PC-3 (cell line): ENCODE data around the gene OXT. TPM values are rescaled to one million over a fixed set of nuclear protein-coding genes. Genes with fewer than 3 reads are reported as not detected.

Experiments
- ATAC-seq: fragments of 200-7000 bp; cut with Tn5 transposase; 2 replicates; pipeline ENCODE4 v1.9.1; 2020; ENCODE audit warnings: mild to moderate bottlenecking, moderate library complexity
- BruUV-seq: library from RNA; stranded (reverse); fragments of 400-500 nt; replicated peaks from 2 replicates; lab custom pipeline; 2021; lab: Mats Ljungman, UMichigan
- CTCF ChIA-PET: fragments of 300-600 bp; sonication (Branson Sonifier 250); formaldehyde crosslinking; loops from one replicate; lab custom pipeline; 2022; ENCODE audit warnings: antibody characterized with exemption; lab: Charles Lee
- POLR2A ChIA-PET: fragments of 300-600 bp; sonication (Branson Sonifier 250); formaldehyde crosslinking; loops from one replicate; lab custom pipeline; 2022; ENCODE audit warnings: antibody characterized with exemption; ENCODE audit not compliant: unreplicated experiment; lab: Charles Lee
- DNase-seq: peaks from one replicate; pipeline ENCODE4 v3.0.0-alpha.2; 2015
- H2AFZ ChIP-seq: fragments of 300-600 bp; sonication (generic); 2 replicates; pipeline ENCODE4 v1.6.0; 2016; ENCODE audit warnings: antibody characterized with exemption, low read length
- H3F3A ChIP-seq: fragments of 300-600 bp; sonication (generic); one replicate; pipeline ENCODE4 v1.6.0; 2017; ENCODE audit warnings: antibody characterized with exemption, low read length, control low read depth, mild to moderate bottlenecking; ENCODE audit not compliant: unreplicated experiment
- H3K27ac ChIP-seq: fragments of 300-600 bp; sonication (generic); 2 replicates; pipeline ENCODE4 v1.5.1; 2016; ENCODE audit warnings: mild to moderate bottlenecking, low read length
- H3K27me3 ChIP-seq: fragments of 300-600 bp; sonication (generic); 2 replicates; pipeline ENCODE4 v1.6.1; 2016; ENCODE audit warnings: low read length, mixed read lengths
- H3K36me3 ChIP-seq: fragments of 300-600 bp; sonication (generic); 2 replicates; pipeline ENCODE4 v1.6.1; 2016; ENCODE audit warnings: low read depth, mixed run types, low read length, mixed read lengths
- H3K4me1 ChIP-seq: fragments of 300-600 bp; sonication (generic); 2 replicates; pipeline ENCODE4 v1.5.1; 2016; ENCODE audit warnings: low read length; ENCODE audit not compliant: insufficient read depth
- H3K4me2 ChIP-seq: fragments of 300-600 bp; sonication (generic); 2 replicates; pipeline ENCODE4 v1.6.0; 2016; ENCODE audit warnings: low read length
- H3K4me3 ChIP-seq: fragments of 300-600 bp; sonication (generic); 2 replicates; pipeline ENCODE4 v1.5.1; 2016; ENCODE audit warnings: mild to moderate bottlenecking, low read length, mixed read lengths
- H3K79me2 ChIP-seq: fragments of 300-600 bp; sonication (generic); 2 replicates; pipeline ENCODE4 v1.6.1; 2017; ENCODE audit warnings: low read length, mixed read lengths
- H3K9ac ChIP-seq: fragments of 300-600 bp; sonication (generic); 2 replicates; pipeline ENCODE4 v1.6.0; 2016; ENCODE audit warnings: mild to moderate bottlenecking, low read length
- H3K9me2 ChIP-seq: fragments of 300-600 bp; sonication (generic); replicated peaks from 2 replicates; pipeline ENCODE4 v1.6.1; 2016; ENCODE audit warnings: mixed run types, low read length, mixed read lengths
- H3K9me3 ChIP-seq: fragments of 300-600 bp; sonication (generic); 2 replicates; pipeline ENCODE4 v1.6.1; 2016; ENCODE audit warnings: low read length, mixed read lengths
- H4K20me1 ChIP-seq: fragments of 300-600 bp; sonication (generic); 2 replicates; pipeline ENCODE4 v1.6.1; 2016; ENCODE audit warnings: low read length, mixed read lengths
- CTCF ChIP-seq: fragments of 300-600 bp; sonication (generic); conservative IDR thresholded peaks from 2 replicates; pipeline ENCODE4 v1.5.1; 2017; ENCODE audit warnings: antibody characterized with exemption, low read depth, mild to moderate bottlenecking, low read length
- EZH2 ChIP-seq: fragments of 300-600 bp; sonication (generic); IDR thresholded peaks from one replicate; pipeline ENCODE4 v1.6.1; 2017; ENCODE audit warnings: antibody characterized with exemption, mild to moderate bottlenecking, low read length; ENCODE audit not compliant: unreplicated experiment
- EZH2phosphoT487 ChIP-seq: fragments of 300-600 bp; sonication (generic); IDR thresholded peaks from 2 replicates; pipeline ENCODE4 v1.6.1; 2018; ENCODE audit warnings: mild to moderate bottlenecking, antibody characterized with exemption, low read length, borderline replicate concordance
- intact Hi-C: fragments of 100-400 bp; cut with micrococcal nuclease; formaldehyde crosslinking; loops from 2 replicates; pipeline ENCODE4 v1.9.0; 2023
- total RNA-seq: library from RNA; depleted of rRNA; stranded (reverse); fragments of >200 nt; gene quantifications from 2 replicates; pipeline ENCODE4 v1.2.3, GENCODE V29; 2014; rRNA removed

Gene OXT
- total RNA-seq, 1 experiment from 2014 or later: not detected

GRCh38 chr20:3119044-3119443, 47.6 kb downstream of the OXT start:
- Histone ChIP-seq H3K4me3 (no peak overlapping the region), H3K9me3 (no peaks in the 10 kb centered on the region), H3K36me3 (peaks cover 7% of the 10 kb centered on the region; the same call in 1 of the 2 replicates), H2AFZ (no peak overlapping the region), H3K4me2 (no peak overlapping the region), H3K9me2 (no peaks in the 10 kb centered on the region), H3K27me3 (no peaks in the 10 kb centered on the region), H4K20me1 (no peaks in the 10 kb centered on the region), H3K9ac (no peak overlapping the region), H3K27ac (no peak overlapping the region), H3F3A (no peaks in the 10 kb centered on the region), H3K79me2 (no peaks in the 10 kb centered on the region), H3K4me1 (peaks cover 13% of the 10 kb centered on the region)
- TF ChIP-seq EZH2phosphoT487 (no peak), CTCF (no peak), EZH2 (no peak)
- BruUV-seq: no TSS peak
- CTCF ChIA-PET: no interaction called here
- no peak for ATAC-seq
- no peak for DNase-seq
- intact Hi-C loops: no loop called here
- POLR2A ChIA-PET: no interaction called here

- TF ChIP-seq EZH2phosphoT487: no peak
- no peak for TF ChIP-seq EZH2
- no peak for TF ChIP-seq CTCF
- CTCF ChIA-PET: no interaction called here
- Histone ChIP-seq H3K9ac (no peak overlapping the region), H3K27me3 (no peaks in the 10 kb centered on the region), H3F3A (no peaks in the 10 kb centered on the region), H3K79me2 (no peaks in the 10 kb centered on the region), H2AFZ (no peak overlapping the region), H3K36me3 (peaks cover 7% of the 10 kb centered on the region; the same call in 1 of the 2 replicates), H3K4me3 (no peak overlapping the region), H3K27ac (no peak overlapping the region), H4K20me1 (no peaks in the 10 kb centered on the region), H3K9me2 (no peaks in the 10 kb centered on the region), H3K9me3 (no peaks in the 10 kb centered on the region), H3K4me1 (peaks cover 13% of the 10 kb centered on the region), H3K4me2 (no peak overlapping the region)
- intact Hi-C loops: no loop called here
- ATAC-seq (no peak), DNase-seq (no peak)
- BruUV-seq: no TSS peak
- POLR2A ChIA-PET: no interaction called here
Measured at GRCh38 chr20:3121271-3121911, 50.0 kb downstream of the OXT start.

Other genes starting within 250 kb of the OXT start
- 21.9 and 29.8 TPM in 2 replicates for gene PCED1A, start 231.0 kb upstream of the OXT start, total RNA-seq
- gene VPS16, start 230.9 kb upstream of the OXT start, total RNA-seq: 40.3 and 49.9 TPM in 2 replicates
- 33.6 and 35.0 TPM in 2 replicates for gene PTPRA, start 198.1 kb upstream of the OXT start, total RNA-seq
- 1.6 TPM in 1 of 2 replicates, not detected in the other for gene GNRH2, start 28.0 kb upstream of the OXT start, total RNA-seq
- gene MRPS26, start 25.6 kb upstream of the OXT start, total RNA-seq: 182 and 280 TPM in 2 replicates
- not detected in 2 replicates for gene AVP, start 13.1 kb downstream of the OXT start, total RNA-seq
- 16.8 and 25.2 TPM in 2 replicates for gene FASTKD5, start 88.2 kb downstream of the OXT start, total RNA-seq
- gene UBOX5, start 88.2 kb downstream of the OXT start, total RNA-seq: 4.3 and 4.5 TPM in 2 replicates
- gene LZTS3, start 101.9 kb downstream of the OXT start, total RNA-seq: 6.4 and 8.9 TPM in 2 replicates
- 97.7 and 122 TPM in 2 replicates for gene DDRGK1, start 133.1 kb downstream of the OXT start, total RNA-seq
- gene ITPA, start 137.9 kb downstream of the OXT start, total RNA-seq: 117 and 121 TPM in 2 replicates
- 23.7 and 26.8 TPM in 2 replicates for gene SLC4A11, start 167.6 kb downstream of the OXT start, total RNA-seq